ENCODE measurements around the gene CLK2.
A peak's percentile ranks its signal among the peaks of the same experiment; 100 is the strongest.
"Not testable (repeated sequence)": the region's sequence is repeated elsewhere in the genome, so short reads cannot be mapped to it uniquely, and the experiment has no call there.

Gene CLK2

DNA sequence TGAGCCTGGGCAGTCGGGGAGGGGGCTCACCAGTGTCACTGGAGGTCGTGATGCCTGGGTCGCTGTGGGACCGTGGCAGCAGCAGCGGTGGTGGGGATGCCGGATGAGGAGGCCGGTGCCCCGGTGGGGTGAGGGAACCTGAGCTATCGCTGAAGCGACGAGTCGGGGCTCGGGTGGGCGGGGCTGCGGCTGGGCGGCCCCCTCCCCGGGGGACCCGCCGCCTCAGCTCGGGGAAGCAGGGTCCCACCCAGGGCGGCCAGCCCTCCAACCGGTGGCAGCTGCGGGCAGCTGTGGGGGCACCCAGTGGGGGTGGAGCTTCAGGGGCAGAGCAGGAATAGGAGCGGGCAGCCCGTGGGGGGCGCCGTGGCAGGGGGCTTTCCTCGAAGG, 23.1 kb downstream of the CLK2 start:
- no peak for DNase-seq (ENCODE audit: low read depth)
- no peak overlapping the region for H3K4me3 ChIP-seq (ENCODE audit: low read depth, low read length)

DNA sequence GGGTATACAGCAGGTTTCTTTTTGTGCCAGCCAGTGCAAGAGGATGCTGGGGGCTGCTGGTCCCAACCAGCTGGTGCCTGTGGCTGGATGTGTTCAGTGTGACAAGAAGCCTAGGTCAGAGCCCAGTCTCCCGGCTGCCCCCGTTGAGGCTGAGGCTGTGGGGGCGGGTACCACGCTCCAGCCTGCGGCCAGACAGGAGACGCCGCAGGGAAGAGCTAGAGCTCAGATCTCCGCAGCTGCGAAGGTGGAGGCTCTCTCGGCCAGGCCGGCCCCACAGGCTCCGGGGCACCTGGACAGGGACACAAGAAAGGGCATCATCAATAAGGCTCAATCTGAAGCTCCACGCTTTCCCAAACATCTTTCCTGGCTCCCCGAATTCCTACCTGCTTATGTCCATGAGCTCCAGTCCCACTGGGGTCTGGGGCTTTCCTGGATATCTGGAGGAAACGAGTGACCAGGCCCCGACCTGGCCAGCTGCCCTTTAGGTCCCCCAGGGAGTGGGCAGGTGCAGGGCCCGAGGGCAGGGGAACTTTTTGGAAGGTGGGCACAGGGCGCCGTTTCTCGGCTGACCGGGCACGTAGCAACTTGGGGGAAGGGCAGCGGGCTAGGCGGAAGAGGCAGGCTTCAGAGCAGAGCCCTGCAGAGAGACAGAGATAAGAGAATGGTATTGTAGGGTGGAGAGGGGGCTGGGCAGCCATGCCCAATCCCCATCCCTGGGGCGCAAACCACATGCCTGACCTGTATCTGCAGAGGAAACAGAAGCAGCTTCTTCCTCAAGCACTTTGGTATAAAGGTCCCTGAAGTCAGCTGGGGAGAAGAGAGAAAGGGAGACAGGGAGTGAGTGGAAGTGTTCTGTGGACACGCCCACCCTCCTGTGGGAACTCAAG, 25.4 kb downstream of the CLK2 start:
- H3K4me3 ChIP-seq (ENCODE audit: low read depth, low read length): no peak overlapping the region
- DNase-seq (ENCODE audit: low read depth): no peak

DNA sequence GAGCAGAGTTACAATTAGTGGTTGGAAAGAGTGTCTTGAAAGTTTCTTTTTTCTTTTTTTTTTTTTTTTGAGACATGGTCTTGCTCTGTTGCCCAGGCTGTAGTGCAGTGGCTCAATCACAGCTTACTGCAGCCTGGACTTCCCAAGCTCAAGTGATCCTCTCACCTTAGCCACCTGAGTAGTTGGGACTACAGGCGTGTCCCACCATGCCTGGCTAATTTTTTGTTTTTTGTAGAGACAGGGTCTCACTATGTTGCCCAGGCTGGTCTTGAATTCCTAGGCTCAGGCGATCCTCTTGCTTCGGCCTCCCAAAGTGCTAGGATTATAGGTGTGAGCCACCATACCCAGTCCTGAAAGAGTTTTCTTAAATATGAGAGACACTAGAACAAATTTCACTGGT, 26.5 kb downstream of the CLK2 start:
- DNase-seq (ENCODE audit: low read depth); H3K4me3 ChIP-seq (ENCODE audit: low read depth, low read length): not testable (repeated sequence)

DNA sequence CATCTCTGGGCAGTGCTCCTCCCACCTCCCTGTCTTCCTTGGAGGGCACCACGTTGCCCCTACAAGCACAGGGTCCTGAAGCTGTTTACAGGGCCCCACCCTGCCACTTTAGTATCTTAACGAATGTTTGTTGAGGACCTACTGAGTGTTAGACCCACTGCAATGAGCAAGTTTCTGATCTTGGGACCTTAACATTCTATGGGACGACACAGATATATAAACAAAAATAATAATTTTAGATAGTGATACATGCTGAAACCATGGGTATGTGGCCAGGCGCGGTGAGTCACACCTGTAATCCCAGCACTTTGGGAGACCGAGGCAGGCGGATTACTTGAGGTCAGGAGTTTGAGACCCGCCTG, 28.2 kb downstream of the CLK2 start:
- DNase-seq (ENCODE audit: low read depth): no peak
- H3K4me3 ChIP-seq (ENCODE audit: low read depth, low read length): peak overlapping the region; percentile 60

DNA sequence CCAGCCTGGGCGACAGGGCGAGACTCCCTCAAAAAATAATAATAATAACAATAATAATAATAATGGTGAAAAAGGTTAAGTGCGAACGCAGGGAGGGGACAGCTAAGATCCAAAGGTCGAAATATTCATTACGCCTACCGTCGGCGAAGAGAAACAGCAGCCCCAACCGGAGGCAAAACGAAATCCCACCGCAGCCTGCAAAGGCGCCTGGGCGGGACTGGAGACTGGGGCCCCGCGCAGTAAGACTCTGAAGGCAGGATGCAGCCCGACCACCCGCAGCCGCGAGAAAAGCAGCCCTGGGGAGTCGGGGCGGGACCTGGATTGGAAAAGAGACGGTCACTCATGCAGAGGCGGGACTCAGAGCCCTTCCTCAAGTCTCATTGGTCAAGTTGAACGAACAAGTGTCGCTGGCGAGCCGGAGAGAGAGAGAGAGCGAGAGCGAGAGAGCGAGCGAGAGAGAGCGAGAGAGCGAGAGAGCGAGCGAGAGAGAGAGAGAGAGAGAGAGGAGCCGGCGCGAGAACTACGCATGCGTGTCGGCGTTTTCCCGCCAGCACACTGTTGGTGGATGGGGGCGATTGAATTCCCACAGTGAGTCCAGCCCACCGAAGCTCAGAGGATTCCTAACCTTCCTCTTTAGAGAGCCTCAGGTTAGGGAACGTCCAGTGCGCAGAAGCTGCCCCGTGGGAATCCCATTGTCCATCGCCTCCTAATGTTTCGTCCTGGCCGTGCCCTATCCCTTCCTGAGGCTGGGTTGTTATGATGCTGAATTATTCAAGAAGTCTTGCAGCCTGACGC, 28.7 kb downstream of the CLK2 start:
- peak; percentile 99 for DNase-seq (ENCODE audit: low read depth)
- H3K4me3 ChIP-seq (ENCODE audit: low read depth, low read length): peak overlapping the region; percentile 60

DNA sequence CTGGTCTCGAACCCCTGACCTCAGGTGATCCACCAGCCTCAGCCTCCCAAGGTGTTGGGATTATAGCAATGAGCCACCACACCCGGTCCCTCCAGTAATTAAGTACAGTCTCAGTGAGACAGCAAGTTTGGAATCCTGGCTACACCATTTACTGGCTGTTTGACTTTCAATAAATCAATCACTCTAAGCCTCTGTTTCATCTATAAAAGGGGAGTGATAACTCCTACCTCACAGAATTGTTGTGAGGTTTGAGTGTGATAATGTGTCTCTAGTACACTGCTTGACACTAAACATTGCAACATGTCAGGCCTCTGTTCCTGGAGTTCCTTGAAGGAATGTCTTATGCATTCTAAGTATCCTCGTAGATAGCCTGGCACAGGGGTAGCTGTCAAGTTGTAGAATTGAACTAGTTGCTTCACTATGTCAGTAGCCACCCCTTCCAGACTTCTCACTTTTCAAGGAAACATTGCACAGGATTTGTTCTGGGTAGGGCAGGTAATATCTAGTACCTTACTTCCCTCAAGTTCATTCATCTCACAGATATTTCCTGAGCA, 30.4 kb downstream of the CLK2 start:
- no peak for DNase-seq (ENCODE audit: low read depth)
- H3K4me3 ChIP-seq (ENCODE audit: low read depth, low read length): no peak overlapping the region

DNA sequence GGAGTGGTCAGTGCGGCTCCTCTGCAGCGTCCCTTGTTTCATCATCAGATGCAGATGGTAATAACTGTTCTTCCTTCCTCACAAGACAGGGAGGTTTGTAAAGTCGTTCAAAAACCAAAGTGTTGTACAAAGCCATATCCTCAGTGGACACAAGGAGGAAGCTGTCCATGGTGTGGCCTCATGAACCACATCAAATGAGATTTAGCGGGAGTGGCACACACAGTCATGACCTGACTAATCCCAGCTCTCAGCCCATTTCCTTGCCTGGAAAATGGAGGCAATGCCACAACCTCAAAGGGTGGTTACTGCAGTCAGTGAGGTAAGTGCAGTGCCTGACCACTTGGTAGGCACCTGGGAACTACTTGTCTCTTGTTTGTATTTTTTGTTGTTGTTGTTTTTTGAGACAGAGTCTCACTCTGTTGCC, 31.5 kb downstream of the CLK2 start:
- no peak overlapping the region for H3K4me3 ChIP-seq (ENCODE audit: low read depth, low read length)
- no peak for DNase-seq (ENCODE audit: low read depth)

DNA sequence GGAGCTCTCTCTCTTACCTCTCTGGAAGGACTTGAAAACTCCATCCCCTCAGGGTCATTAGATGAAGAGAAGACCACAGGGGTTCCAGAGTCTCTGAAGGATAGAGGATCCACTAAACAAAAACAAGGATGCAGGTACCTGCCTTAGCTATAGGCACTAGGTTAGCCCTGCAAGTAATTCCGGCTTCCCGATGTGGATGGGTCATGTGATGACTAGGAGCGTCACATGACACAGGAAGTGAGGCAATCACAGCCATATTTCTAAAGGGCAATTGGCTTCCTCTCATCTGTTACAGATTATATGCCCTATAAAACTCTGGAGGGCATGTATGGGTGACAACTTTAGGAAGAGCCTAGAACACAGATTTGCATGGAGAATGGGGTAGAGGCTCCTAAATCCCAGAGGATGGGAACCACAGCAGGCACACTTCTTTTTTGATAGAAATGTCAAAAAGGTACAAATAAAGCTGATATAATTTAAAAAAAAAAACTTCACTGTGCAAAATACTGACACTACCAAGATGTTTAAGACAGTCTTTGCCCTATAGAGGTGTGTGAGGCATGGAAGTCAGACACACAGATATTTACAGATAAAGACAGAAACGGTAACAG, 32.1 kb downstream of the CLK2 start:
- peak; percentile 44 for DNase-seq (ENCODE audit: low read depth)
- peak overlapping the region; percentile 48 for H3K4me3 ChIP-seq (ENCODE audit: low read depth, low read length)

DNA sequence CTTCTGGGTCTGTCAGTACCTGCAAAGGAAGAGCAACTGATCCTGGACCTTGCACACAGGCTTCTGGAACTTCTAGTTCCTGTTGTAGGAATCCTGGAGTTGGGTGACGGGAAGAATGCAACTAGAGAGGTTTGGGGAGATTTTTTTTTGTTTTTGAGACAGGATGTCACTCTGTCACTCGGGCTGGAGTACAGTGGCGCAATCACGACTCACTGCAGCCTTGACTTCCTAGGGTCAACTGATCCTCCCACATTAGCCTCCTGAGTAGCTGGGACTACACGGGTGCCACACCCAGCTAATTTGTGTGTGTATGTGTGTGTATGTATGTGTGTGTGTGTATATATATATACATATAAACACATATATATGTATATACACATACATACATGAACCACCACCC, 36.9 kb downstream of the CLK2 start:
- DNase-seq (ENCODE audit: low read depth): no peak
- no peak overlapping the region for H3K4me3 ChIP-seq (ENCODE audit: low read depth, low read length)

DNA sequence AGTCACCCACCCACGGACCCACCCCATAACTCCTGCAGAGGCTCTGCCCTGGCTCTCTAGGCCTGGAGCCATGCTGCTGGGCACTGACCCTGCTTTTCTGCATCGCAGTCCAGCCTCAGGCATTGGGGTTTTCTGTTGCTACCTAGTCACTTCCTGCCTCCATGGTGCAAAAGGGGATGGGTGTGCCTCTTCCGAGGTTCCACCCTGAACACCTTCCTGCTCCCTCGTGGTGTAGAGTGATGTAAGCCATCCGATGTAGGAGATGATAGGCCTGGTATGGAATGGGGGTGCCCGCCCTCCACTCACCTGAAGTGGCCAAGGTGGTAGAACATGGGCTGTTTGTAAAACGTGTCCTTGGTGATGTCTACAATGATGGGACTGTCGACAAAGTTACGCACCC, 37.9 kb downstream of the CLK2 start:
- not testable (repeated sequence) for DNase-seq (ENCODE audit: low read depth); H3K4me3 ChIP-seq (ENCODE audit: low read depth, low read length)

DNA sequence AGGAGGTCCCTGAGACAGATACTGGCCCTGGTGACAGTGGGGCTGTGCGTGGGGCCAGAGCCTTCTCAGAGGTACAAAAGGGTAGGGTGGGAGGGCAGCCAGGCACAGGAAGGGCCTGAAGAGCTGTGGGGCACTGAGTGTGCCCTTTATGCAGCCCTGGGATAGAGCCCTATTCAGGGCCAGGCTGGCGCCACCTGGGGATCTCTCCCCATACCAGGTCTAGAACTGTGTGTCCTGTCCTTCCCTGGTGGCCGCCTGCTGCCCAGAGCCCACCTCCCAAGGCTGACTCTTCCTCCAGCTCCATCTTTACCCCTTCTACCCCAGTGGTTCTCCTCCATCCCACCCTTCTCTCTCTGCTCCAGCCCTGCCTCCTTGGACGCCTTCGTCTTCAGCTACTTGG, 39.8 kb downstream of the CLK2 start:
- DNase-seq (ENCODE audit: low read depth); H3K4me3 ChIP-seq (ENCODE audit: low read depth, low read length): not testable (repeated sequence)

DNA sequence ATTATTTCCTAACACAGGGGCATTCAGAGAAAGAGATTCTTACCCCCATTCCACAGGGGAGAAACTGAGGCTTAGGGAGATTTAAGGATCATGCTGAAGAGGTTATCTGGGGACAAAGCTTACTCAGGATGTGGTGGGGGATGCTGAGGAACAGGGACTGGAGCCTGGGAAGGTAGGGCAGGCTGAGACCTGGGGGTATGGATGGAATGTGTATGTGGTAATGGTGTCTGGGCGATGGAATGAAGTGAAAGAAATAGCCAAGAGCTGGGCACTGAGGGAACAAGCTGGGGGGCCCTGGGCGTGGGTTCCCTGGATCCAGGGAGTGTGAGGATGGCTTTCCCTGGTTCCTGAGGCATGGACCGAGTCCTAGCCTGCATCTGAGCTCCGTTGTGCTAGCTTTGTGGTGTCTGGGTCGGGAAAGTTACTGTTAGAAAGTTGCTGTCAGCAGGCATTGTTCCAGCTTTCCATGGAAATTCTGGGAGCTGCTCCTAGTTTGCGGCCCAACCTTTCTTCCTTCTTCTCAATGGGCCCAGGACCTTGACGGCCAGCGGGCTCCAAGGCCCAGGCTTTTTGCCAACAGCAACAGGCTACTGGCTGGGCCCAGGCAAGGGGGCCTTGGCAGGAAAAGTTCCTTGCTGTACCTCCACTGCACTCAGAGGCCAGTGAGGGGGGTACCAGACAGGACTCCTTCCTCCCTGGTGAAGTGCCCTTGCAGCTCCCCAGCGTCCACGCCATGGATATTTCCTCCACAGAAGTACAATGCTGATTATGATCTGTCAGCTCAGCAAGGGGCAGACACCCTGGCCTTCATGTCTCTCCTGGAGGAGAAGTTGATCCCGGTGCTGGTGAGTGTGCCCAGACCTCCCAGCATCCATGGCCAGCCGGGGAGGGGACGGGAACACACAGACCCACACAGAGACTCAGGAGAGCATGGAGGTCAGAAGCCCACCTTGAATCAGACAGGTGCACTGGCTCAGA, 41.0 kb downstream of the CLK2 start:
- DNase-seq (ENCODE audit: low read depth); H3K4me3 ChIP-seq (ENCODE audit: low read depth, low read length): not testable (repeated sequence)

DNA sequence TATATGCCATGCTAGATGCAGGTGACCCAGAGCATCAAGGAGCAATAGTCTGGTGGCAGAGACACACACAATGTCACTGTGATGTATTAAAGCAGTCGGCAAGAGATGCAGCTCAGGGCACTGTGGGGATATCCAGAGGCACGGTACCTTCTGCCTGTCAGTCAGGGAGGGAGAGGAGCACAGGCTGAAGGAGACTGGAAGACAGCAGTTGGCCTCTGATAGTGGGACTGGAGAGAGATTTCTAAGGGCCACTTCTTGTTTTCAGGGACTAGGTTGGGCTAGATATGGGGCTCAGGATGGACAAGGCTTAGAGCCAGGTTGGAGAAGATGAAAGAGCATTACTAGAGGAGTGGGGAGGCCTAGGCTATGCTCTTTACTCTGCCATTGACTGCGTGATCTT, 42.0 kb downstream of the CLK2 start:
- not testable (repeated sequence) for H3K4me3 ChIP-seq (ENCODE audit: low read depth, low read length); DNase-seq (ENCODE audit: low read depth)

DNA sequence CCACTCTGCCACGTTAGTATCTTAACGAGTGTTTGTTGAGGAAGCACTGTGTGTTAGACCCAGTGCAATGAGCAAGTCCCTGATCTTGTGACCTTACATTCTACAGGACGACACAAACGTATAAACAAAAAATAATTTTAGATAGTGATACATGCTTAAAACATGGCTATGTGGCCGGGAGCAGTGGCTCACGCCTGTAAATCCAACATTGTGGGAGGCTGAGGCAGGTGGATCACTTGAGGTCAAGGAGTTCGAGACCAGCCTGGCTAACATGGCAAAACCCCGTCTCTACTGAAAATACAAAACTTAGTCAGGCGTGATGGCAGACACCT, 45.2 kb downstream of the CLK2 start:
- peak overlapping the region; percentile 41 for H3K4me3 ChIP-seq (ENCODE audit: low read depth, low read length)
- DNase-seq (ENCODE audit: low read depth): no peak

DNA sequence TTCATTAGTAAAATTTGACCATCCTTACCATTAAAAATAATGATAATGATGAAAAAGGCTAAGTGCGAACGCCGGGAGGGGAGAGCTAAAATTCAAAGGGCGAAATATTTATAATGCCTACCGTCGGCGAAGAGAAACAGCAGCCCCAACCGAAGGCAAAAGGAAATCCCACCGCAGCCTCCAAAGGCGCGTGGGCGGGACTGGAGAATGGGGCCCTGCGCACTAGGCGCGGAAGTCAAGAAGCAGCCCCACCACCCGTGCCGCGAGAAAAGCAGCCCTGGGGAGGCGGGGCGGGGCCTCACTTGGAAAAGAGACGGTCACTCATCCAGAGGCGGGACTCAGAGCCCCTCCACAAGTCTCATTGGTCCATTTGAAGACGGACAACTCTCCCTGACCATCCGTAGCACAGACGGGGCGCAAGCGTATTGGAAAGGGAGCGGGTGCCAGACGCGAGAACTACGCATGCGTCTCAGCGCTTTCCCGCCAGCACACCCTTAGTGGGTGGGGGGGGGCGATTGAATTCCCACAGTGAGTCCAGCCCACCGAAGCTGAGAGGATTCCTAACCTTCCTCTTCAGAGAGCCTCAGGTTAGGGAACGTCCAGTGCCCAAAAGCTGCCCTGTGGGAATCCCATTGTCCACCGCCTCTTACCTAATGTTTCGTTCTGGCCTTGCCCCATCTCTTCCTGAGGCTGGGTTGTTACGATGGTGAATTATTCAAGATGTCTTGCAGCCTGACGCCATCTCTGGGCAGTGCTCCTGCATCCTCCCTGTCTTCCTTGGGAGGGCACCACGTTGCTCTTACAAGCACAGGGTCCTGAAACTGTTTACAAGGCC, 45.8 kb downstream of the CLK2 start:
- DNase-seq (ENCODE audit: low read depth): peak; percentile 97
- peak overlapping the region; percentile 78 for H3K4me3 ChIP-seq (ENCODE audit: low read depth, low read length)

DNA sequence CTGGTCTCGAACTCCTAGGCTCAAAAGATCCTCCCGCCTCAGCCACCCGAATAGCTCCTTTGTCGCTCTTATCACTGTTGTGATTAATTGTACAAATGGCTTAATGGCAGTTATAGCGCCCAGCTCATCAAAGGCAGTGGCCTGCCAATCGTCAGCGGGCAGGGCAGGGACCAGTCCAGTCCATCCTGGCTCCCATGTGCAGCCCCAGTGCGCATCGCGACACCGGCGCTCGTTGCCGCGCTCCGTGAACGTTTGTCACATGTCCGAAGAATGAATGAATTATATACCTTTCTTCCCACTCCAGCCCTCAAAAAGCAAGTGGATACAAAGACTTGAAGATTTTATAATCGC, 46.4 kb downstream of the CLK2 start:
- no peak for DNase-seq (ENCODE audit: low read depth)

DNA sequence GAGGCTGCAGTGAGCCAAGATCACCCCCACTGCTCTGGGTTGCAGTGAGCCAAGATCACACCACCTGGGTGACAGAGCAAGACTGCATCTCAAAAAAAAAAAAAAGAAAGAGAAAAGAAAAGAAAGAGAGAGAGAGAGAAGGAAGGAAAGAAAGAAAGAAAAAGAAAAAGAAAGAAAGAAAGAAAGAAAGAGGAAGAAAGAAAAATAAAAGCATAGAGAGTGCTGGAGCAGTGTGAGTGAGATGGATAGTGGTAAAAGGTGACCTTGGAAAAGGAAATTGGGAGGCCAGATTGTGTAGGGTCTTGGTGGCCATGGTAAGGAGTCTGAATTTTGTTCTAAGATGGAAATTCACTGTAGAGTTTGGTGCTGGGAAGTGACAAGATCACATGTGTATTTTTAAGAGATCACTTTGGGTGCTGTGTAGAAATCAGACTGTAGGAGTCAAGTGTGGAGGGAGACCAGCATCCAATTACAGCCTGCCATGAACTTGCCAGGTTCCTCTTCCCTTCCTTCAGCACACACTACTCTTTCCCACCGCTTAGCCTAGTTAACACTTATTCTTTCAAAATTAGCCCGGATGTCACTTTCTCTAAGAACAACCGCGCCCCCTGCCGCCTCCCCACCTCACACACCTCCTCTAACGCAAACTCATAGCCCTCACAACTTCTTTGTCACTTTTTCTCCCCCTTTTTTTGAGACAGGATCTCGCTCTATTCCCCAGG, 47.0 kb downstream of the CLK2 start:
- peak overlapping the region; percentile 78 for H3K4me3 ChIP-seq (ENCODE audit: low read depth, low read length)
- DNase-seq (ENCODE audit: low read depth): peak; percentile 39

More for the DNA sequence above, 46.4 kb downstream of the CLK2 start:
- peak overlapping the region; percentile 78 for H3K4me3 ChIP-seq (ENCODE audit: low read depth, low read length)

DNA sequence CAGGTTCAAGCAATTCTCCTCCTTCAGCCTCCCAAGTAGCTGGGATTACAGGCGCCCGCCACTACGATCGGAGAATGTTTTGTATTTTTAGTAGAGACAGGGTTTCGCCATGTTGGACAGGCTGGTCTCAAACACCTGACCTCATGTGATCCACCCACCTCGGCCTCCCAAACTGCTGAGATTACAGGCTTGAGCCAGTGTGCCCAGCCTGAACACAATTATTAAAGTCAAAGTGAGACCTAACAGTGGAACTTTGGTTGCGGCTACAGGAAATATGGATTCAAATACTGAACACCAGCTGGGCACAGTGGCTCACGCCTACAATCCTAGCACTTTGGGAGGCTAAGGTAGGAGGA, 47.9 kb downstream of the CLK2 start:
- DNase-seq (ENCODE audit: low read depth); H3K4me3 ChIP-seq (ENCODE audit: low read depth, low read length): not testable (repeated sequence)
